ENCODE results near the gene CABLES2. TPM values are rescaled to one million over a fixed set of nuclear protein-coding genes. Genes with fewer than 3 reads are reported as not detected.

Gene CABLES2
- polyA plus RNA-seq, 1 donor, result 10.0 TPM

DNA sequence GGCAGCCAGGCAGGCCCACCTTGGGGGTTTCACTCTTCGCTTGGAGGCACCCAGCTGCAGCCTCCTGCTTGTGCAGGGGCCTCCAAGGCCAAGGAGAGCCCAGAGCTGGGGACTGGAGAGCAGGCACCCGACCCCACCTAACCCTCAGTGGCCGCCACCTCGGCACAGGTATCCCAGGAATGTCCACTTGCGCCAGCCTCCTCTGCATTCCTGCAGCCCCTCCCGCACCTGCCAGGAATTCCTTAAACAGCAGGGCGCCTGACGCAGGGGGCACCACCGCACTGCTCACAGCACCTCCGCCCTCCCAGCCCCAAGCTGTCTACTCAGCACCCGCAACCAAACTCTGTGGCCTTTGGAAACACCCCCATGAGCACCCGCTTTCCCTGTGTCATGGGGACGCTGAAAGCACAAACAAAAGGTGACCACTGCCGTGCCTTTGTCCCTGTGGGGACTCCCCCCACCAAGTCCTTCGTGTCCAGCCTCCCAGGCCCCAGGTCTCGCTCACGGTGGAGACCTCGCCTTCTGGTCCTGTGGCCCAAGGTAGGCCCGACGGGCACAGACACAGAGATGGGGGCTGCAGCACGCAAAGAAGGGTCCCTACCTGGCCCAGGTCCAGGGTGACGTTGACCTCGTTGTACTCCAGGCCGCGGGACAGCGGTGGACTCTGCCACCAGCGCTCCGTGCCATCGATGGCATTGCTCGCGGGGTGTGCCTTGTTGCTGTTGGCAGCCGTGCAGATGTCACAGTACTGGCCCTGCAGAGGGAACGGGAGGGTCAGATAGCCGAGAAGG lies 45.1 kb downstream of the CABLES2 start:
- DNase-seq, result no peak

DNA sequence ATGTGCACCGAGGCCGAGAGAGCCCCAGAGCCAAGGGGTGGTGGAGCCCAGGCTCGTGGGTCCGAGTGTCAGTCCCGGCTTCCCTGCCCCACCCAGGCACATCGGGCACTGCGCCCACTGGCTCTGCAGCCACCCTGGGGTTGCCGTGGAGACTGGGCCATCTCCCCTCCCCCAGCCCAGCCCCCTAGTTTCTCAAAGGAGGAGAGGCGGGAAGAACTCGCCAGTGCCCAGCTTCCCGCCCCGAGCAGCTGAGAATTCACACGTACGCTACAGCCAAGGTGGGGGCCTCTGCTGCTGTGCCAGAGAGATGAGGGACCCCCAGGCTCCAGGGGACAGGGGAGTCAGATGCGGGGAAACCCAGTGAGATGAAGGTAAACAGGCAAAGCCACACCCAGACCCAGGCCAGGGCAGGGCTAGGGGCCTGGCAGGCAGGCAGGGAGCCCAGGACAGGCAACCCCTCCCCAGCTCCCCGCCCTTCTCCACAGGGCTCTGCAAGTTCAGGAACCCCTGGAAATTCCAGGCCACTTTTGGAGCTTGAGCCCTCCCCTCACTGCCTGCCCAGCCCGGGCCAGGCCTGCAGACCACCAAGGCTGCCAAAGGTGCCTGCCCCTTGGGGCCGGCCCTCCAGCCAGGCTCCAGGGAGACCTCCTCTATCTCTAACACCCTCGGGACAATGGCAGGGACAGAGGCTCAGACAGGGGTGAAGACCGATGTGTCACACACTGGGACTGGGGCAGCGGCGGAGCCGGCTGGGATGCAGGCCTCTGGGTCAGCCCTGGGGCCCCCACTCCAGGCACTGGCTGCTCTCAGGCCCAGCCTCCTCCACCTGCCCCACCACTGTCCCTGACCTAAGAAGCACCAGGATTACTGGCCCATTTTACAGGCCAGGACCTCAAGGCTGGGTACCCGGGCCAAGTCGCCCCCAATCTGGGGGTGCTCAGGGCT lies 46.0 kb downstream of the CABLES2 start:
- DNase-seq, result no peak

DNA sequence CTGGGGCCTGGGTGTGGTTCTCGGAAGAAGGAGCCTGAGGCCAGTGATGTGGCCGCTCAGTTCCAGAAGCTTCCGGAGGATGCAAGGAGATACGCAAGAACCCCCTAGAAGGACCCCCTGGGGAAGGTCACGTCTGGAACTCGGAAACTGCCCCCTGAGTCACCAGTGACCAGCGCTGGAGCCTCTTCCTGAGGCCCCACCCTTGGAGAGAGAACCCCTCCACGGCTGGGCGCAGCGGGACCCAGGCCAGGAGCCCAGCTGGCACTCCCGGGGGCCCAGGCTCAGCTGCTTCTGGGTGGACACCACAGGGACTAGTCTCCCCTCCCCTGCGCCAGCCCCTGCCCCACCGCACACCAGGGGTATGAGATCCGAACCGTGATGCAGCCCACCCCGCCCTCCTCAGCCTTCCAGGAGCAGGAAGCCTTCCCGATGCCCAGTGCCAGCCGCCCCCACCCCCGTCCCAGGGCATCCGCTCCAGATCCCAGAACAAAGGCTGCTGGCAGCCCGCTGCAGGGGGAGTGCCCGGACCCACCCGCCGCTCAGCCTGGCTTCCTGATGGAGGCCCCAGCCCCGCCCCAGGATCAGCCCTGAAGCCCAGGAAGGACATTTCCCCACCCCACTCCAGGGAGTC lies 47.5 kb downstream of the CABLES2 start:
- no peak for DNase-seq

DNA sequence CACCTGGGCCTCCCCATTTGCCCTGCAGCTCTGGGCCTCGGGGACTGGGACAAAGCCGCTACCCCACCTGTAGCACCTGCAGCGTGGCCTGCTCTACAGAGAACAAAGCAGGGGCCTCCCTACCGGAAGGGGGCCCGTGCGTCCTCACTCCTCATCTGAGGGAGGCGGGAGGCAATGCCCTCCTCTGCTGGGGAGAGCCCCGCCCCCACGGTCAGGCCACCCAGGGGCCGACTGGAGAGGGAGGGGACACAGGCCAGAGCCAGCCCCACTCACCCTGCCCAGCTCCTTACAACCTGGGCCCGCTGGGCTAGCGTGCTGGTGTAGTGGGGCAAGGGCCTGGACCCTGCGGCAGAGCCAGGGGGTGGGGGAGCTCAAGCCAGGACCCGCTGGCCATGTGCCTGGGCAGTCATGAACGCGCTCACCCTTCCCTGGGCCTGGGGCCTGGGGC lies 48.0 kb downstream of the CABLES2 start:
- no peak for DNase-seq

DNA sequence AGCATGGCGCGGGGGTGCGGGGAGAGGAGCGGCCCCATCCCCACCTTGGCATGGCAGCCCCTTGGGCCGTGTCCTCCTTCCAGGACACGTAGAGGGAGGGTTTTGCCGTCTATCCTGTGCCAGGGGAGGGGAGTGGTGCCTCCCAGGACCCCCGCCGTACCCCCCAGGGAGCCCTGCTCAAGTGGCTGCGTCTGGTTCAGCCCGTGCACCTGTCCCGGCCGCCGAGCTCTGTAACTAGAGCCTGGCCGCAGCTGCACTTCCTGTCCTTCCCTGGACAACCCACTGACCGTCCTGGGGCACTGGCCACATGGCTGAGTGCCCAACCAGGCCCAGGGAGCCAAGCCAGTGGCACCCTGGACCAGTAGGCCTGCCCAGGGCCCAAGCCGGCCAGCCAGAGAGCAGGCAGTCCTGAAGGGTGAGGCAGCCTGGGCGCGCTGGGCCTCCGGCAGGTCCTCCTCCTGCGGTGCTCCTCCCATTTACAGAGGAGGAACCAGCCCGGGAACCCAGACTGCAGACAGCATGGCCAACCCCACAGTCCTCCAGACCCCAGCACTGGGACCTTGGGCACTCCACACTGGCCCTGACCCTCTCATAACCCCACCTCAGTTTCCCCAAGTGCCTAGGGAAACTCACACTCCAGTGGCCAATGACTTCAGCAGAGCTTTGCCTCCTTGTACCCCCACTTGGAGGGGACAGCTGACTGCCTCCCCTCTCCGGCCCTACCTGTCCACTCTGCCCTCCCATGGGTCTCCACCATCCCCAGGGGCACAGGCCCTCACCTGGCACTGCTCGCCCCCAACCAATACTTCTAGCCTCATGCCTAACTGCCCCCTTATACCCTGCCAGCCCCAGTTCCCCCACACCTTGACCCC lies 48.7 kb downstream of the CABLES2 start:
- no peak for DNase-seq

DNA sequence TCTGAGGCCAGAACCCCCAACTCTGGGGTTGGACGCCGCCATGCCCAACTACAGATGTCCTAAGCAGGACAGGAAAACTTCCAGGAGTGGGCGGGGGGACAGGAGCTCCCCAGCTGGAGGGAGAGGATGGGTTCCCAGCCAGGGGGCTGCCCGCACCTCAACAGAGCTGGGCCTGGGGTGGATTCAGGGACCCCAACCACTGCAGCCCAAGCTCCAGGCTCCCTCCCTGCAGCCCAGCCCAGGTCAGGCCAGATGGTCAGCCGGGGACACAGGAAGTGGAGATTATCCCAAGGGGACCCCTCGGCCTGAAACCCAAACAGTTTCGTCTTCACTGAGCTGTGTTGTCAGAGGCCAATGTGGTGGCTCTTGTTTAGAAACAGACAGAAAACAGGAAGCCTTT lies 49.4 kb downstream of the CABLES2 start:
- no peak for DNase-seq

DNA sequence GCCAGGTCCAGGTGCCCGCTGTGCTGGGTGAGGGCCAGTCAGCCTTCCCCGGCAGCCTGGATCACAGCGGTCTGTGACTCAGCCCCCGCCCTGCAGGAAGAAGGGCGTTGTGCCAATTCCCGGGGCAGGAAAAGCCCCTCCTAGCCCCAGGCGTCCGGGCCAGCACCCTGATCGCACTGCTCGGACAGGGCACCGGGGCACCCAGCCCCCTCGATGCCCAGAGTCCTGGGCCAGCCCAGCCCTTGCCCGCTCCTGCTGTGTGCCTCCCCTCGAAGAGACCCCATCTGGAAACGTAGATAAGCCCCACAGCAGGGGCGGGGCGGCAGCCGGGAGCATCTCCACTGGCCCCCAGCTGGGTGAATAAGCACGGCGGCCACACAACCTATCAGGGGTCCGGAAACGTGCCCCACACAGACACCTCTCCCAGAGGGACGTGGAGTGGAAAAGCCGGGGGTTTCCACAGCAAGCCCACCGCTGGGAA lies 49.9 kb downstream of the CABLES2 start:
- no peak for DNase-seq

DNA sequence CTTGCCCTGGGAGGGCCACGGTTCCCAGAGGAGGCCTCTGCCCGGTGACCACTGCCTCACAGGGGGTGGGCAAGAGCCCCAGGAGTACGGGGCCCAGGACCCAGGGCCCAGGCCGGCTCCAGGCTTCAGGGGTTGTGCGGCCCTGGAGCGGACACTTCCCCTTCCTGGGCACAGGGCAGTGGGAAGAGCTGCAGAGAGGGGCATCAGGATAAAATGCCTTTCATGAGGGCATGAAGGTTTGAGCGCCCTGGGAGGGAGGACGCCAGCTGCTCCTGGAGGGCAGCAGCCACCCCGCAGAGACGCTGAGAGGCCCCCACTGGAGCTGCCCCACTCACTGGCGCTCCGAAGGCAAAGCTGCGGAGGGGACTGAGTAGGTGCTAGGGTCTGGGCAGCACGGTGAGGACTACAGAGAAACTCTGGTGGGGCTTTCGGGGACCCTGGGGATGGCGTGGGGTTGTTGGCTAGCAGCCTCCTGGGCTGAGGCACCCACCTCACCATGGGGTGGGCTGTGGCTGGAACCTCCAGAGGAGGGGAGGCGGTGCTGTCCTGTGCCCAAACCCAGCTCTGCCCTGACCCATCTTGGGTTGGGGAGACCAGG lies 50.4 kb downstream of the CABLES2 start:
- no peak for DNase-seq

DNA sequence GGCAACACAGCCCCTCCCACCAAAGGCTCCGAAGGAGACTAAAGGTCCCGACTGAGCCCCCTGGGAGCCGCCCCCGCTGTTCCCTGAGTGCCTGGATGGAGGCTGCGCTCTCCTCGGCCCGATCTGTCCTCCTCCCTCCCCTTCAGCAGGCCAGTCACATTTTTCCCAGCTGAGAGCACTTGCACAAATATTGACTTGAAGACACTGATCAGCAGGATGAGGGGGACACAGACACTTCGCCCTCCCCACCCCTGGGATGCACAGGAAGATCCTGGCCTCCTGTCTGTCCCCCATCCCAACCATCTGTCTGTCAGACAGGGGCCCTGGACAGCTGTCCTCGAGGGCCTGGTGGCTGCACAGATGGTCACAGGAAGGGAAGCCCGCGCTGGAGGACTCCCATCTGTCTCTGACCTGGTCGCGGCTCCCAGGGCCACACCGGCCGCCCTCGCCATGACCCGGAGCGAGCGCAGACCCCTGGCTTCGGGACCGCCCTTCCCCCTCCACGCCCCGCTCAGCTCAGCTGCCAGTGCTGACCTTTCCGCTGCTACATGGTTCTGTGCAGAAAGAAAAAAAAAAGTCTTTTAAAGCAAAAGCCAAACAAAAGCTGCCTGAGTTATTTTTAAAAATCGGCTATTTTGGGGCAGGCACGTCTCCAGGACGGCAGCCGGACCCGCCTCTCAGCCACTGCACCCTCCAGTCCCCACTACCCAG lies 51.1 kb downstream of the CABLES2 start:
- no peak for DNase-seq

DNA sequence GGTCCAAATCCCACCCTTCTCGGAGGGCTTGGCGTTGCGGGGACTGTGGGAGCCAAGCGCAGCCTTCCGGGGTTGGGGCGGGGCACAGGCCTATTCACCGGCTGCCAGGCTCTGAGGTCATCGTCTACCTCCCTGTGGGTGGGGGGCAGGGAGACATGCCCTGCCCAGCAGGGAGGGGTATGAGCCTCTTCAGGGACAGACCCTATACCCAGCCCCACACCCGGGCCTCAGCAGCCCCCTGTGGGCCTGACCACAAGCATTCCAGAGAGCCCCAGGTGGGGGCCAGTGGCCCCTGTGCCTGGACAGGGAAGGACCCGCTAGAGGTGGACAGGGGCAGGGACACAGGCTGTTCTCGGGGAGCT lies 51.6 kb downstream of the CABLES2 start:
- no peak for DNase-seq

DNA sequence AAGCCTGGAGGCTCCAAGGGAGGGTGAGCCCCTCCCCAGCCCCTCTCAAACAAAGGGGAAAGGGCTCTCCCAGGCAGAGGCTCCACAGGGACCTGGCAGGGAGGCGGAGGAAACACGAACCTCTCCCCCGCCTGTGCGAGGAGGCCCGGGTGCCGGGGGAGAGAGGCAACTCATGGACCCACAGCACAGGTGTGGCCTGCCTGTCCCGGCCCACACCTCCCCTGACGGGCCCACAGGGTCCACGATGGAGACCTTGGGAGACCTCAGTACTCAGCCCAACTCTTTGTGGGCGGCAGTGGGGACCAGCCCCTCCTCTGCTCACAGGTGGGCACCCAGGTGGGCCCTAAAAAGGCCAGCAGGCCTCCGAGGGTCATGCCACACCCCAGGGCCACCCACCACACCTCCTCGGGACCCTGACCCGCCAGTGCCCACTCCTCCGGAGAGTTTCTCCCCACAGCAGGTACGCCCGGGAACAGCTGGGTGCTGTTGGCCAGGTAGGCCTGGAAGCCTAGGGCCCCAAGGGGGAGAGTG lies 52.2 kb downstream of the CABLES2 start:
- DNase-seq, result no peak

DNA sequence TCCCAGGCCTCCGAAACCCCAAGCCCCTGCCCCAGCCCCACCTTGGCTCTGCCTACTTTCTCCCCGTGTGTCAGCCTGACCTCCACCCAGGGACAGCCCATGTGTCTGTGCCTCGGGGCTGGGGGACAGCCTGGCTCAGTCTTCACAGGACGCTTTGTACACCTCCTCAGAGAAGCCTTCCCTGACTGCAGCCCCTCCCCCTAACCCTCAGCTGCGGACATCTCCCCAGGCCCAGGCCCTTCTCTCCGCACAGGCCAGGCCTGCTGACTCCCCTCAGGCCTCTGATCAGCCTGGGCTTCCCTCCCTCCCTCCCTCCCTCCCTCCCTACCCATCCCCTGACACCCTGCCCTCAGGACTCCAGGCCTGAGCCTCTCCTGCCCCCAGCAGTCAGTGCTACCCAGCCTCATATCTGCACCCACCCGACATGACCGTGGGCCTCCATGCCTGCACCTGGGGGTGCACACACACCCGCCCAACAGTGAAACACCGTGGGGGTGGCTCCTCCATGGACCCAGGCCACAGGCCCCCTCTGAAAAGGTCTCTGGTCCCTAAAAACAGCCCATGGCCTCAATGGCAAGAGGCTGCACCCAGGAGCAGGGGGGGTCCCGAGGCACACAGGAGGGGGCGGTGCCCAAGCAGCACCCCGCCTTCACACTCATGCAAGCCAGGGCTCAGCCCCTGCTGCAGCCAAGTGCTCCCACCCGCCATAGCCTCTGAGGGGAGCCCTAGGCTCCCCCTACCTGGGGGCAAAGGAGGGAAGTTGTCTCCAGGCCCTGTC lies 52.9 kb downstream of the CABLES2 start:
- no peak for DNase-seq

DNA sequence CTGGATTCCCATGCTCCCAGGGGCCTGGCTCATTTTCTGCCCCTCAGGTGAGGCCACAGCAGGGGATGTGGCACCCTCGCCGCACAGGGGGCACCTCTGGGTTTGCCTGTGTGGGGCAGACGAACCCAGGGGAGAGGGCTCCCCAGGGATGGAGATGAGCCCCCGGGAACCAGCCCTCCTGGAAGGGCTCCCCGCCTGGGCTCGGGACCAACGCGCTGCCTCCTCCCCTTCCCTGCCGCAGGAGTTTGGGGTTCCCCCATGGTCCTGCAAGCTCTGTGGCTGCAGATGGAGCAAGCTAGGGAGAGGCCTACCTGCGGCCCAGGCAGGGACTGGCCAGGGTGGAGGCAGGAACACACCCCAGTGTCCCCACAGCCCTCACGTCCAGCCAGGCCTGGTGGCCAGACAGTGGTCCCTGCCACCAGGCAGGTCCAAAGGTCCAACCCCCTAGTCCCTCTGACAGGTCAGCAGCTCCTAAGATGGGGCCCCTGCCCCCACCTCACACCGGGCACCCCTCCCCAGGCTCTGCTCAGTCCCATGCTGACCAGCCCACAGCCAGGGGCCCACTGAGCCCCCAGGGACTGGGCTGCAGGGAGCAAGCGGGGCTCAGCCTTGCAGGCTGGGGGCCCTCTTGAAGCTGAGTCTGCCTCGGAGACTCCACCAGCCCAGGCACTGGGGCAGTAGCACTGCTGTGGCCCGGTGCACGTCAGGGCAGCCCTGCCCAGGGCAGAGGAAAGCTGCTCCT lies 53.6 kb downstream of the CABLES2 start:
- no peak for DNase-seq

DNA sequence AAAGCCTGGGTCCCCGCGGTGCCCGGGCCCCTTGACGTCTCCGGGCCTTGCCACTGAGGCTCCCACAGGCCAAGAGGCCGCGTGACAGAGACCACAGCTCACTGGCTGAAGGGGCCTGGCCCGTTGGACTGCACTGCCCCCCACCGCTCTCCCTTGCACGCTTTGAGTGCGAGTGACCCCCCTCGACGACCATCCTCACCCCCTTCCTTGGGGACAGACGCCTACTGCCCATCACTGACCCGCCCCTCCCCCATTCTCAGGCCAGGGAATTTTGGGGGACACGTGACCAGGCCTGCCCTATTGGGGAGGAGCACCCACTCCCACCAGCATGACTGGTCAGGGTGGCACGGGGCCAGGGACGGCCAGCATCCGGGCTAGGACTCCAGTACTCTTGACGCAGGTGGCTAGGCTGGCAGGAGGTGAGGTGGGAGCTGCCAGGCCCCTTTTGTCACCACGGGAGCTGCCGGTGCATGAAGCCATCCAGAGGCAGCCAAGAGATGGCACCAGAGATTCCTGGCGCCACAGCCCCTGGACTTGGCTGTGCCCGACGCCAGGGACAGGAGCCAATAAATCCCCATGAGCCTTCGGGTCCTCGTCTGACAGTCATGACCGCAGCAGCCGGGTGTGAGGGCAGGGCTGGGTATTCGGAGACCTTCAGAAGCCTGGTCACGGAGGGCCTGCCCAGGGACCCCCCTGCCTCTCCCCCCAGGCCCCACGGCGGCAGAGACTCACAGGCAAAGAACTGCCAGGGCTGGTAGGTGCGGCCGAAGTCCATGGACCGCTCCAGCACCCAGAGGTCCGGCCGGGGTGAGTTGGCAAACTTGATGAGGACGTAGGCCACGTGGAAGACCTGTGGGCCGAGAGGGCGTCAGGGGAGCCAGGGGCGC lies 54.4 kb downstream of the CABLES2 start:
- no peak for DNase-seq

DNA sequence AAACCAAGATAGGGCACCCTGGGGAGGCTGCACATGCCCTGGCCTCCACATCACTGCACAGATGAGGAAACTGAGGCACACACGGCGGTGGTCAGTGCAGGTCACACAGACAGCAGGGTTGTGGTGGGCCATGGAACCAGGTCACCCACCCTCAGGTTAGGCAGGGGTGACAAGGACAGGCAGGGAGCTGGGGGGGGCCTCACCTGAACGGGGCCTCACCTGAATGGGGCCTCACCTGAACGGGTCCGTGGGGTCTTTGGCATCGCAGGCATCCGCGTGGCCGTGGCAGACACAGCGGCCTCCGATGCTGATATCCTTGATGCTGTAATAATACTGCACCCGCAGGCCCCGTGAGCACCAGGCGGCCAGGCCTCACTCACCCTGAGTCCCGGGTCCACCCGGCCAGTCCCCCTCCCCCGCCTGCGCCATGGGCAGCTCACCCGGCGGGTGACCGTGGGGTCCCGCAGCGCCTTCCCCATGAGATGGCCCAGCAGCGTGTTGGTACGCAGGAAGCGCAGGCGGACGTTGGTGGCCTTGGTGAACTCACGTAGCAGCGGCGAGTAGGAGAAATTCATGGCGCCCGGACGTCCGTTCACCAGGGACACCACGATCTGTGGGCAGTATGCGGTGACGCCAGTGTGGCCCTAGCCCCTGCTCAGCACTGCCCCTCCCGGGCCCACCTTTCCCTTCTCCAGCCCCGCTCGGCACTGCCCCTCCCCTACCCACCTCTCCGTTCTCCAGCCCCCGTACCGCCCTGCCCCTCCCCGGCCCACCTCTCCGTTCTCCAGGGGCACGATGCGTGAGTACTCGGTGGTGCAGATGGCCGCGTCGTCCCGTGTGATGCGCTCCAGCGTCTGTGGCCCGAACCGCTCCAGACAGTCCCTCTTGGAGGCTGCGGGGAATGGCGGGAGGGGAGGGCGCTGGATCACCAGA lies 55.4 kb downstream of the CABLES2 start:
- DNase-seq, result no peak

All from left kidney (tissue), 2 donors.